DOHH2 (cell line): ENCODE measurements around the gene SIPA1L3.

ENCODE experiments used
- CTCF ChIP-seq: fragments of 200-600 bp; sonication (generic); IDR thresholded peaks from one replicate; pipeline ENCODE4 v1.5.1; 2014; ENCODE audit warnings: antibody characterized with exemption, mild to moderate bottlenecking, low read depth, low read length; ENCODE audit not compliant: poor library complexity, severe bottlenecking
- EZH2phosphoT487 ChIP-seq: fragments of 200-600 bp; sonication (generic); IDR thresholded peaks from 2 replicates; pipeline ENCODE4 v1.6.1; 2017; ENCODE audit warnings: borderline replicate concordance, mild to moderate bottlenecking, antibody characterized with exemption, low read length, moderate library complexity, mixed read lengths

DNA sequence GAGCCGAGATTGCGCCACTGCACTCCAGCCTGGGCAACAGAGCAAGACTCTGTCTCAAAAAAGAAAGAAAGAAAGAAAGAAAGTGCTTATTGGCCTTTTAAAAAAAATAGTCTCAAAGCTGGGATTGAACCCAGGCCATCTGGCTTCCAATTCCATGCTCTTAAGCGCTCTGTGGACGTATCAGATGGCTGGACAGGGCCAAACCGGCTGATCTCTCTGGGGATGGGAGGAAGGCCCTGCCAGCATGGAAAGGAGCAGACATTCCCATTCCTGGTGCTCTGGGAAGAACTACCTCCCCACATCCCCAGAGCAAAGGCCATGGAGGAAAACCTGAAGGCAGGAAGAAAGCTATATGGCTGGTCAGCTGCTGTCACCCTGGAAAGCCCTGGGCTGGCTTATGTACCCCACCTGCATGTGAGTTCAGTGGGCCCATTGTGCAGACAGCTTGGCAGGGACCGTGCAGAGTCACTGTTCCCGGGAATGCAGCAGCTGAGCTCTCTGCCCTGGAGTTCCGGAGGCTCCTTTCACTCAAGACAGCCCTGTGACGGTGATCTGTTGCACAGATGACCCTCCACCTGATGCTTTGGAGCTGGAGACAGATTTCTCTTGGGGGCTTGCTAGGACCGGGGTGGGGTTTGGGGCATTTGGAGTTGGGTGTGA, 84.3 kb downstream of the SIPA1L3 start:
- no peak for TF ChIP-seq CTCF
- no peak for TF ChIP-seq EZH2phosphoT487
